Measurements from ENCODE around the gene EXOC4. TPM values are rescaled to one million over a fixed set of nuclear protein-coding genes. Genes with fewer than 3 reads are reported as not detected.

The EXOC4 gene
- total RNA-seq, 3 donors from 2014 or later: 23.9 to 30.4 (median 26.0) TPM

GRCh38 chr7:133735222-133735621 lies 482.3 kb downstream of the EXOC4 start:
- H3K27me3 Mint-ChIP-seq (ENCODE audit: low read depth): no peaks in the 10 kb centered on the region
- ATAC-seq: no peak
- H3K36me3 Mint-ChIP-seq (ENCODE audit: insufficient read depth): peaks cover 17% of the 10 kb centered on the region
- no peak for DNase-seq
- no peak overlapping the region for H3K4me3 Mint-ChIP-seq
- no peaks in the 10 kb centered on the region for H3K9me3 Mint-ChIP-seq
- peaks cover 1% of the 10 kb centered on the region for H3K4me1 Mint-ChIP-seq (ENCODE audit: low read depth)

- ATAC-seq (no peak), DNase-seq (no peak)
- no peak overlapping the region for H3K4me3 Mint-ChIP-seq
- peaks cover 1% of the 10 kb centered on the region for H3K4me1 Mint-ChIP-seq (ENCODE audit: low read depth)
- peaks cover 8% of the 10 kb centered on the region for H3K36me3 Mint-ChIP-seq (ENCODE audit: insufficient read depth)
- no peaks in the 10 kb centered on the region for H3K9me3 Mint-ChIP-seq
- no peaks in the 10 kb centered on the region for H3K27me3 Mint-ChIP-seq (ENCODE audit: low read depth)
Observed at GRCh38 chr7:133739817-133740216, 486.9 kb downstream of the EXOC4 start.

DNA sequence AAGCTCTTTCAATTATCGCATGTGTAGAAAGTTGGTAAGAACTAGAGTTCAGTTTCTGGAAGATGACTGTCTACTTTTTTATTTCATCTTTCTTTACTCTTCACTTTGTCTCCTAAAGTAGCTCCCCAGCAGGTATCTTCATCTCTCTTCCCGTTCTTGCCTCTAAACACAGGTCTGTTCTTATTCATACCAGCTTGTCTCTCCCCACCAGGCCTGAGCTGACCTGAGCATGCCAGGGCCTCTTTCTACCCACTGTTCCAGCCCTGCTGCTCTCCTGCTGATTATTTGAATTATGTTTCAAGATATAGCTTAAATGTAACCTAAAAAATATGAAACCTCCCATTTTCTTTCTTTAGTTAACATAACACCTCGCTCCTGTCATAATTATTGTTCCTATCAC lies 488.2 kb downstream of the EXOC4 start:
- H3K36me3 Mint-ChIP-seq (ENCODE audit: insufficient read depth): peaks cover 5% of the 10 kb centered on the region
- H3K4me3 Mint-ChIP-seq: no peak overlapping the region
- no peaks in the 10 kb centered on the region for H3K4me1 Mint-ChIP-seq (ENCODE audit: low read depth)
- no peaks in the 10 kb centered on the region for H3K27me3 Mint-ChIP-seq (ENCODE audit: low read depth)
- DNase-seq (no peak), ATAC-seq (no peak)
- H3K9me3 Mint-ChIP-seq: no peaks in the 10 kb centered on the region

- Mint-ChIP-seq H3K4me1 (ENCODE audit: low read depth) (no peaks in the 10 kb centered on the region), H3K27me3 (ENCODE audit: low read depth) (no peaks in the 10 kb centered on the region), H3K36me3 (ENCODE audit: insufficient read depth) (peaks cover 5% of the 10 kb centered on the region), H3K9me3 (no peaks in the 10 kb centered on the region), H3K4me3 (no peak overlapping the region)
- DNase-seq: no peak
- no peak for ATAC-seq
Observed at GRCh38 chr7:133741703-133742102, 488.8 kb downstream of the EXOC4 start.

GRCh38 chr7:133742709-133743538 lies 490.0 kb downstream of the EXOC4 start:
- H3K9me3 Mint-ChIP-seq: no peaks in the 10 kb centered on the region
- peaks cover 5% of the 10 kb centered on the region for H3K36me3 Mint-ChIP-seq (ENCODE audit: insufficient read depth)
- no peaks in the 10 kb centered on the region for H3K27me3 Mint-ChIP-seq (ENCODE audit: low read depth)
- ATAC-seq (no peak), DNase-seq (no peak)
- no peak overlapping the region for H3K4me3 Mint-ChIP-seq
- no peaks in the 10 kb centered on the region for H3K4me1 Mint-ChIP-seq (ENCODE audit: low read depth)

DNA sequence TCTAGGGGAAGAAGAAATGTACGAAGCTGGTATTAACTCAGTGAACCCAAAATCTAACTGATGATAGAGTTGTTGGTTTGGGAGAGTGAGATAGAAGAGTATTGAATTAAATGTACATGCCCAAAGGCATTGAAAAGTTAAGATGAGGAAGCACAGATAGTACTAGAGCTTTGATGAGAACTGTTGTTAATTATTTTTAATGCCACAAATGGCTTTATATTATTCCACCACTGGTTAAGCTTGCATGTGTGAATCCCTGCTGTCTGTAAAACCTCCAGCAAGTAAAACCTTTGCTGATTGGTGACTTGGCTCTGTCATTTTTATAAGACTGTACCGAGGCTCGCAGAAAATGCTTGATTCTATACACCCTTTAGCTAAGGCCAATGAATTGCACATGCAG lies 491.6 kb downstream of the EXOC4 start:
- H3K27me3 Mint-ChIP-seq (ENCODE audit: low read depth): no peaks in the 10 kb centered on the region
- ATAC-seq (no peak), DNase-seq (no peak)
- peaks cover 2% of the 10 kb centered on the region for H3K36me3 Mint-ChIP-seq (ENCODE audit: insufficient read depth)
- H3K4me1 Mint-ChIP-seq (ENCODE audit: low read depth): no peaks in the 10 kb centered on the region
- H3K9me3 Mint-ChIP-seq: no peaks in the 10 kb centered on the region
- no peak overlapping the region for H3K4me3 Mint-ChIP-seq

- H3K4me3 Mint-ChIP-seq: no peak overlapping the region
- H3K4me1 Mint-ChIP-seq (ENCODE audit: low read depth): no peaks in the 10 kb centered on the region
- ATAC-seq (no peak), DNase-seq (no peak)
- no peaks in the 10 kb centered on the region for H3K27me3 Mint-ChIP-seq (ENCODE audit: low read depth)
- H3K9me3 Mint-ChIP-seq: no peaks in the 10 kb centered on the region
- no peaks in the 10 kb centered on the region for H3K36me3 Mint-ChIP-seq (ENCODE audit: insufficient read depth)
Observed at GRCh38 chr7:133746305-133746704, 493.4 kb downstream of the EXOC4 start.

GRCh38 chr7:133746847-133747246 lies 494.0 kb downstream of the EXOC4 start:
- Mint-ChIP-seq H3K4me1 (ENCODE audit: low read depth) (no peaks in the 10 kb centered on the region), H3K9me3 (no peaks in the 10 kb centered on the region), H3K36me3 (ENCODE audit: insufficient read depth) (no peaks in the 10 kb centered on the region), H3K4me3 (no peak overlapping the region), H3K27me3 (ENCODE audit: low read depth) (no peaks in the 10 kb centered on the region)
- ATAC-seq (no peak), DNase-seq (no peak)

GRCh38 chr7:133748443-133749407 lies 495.8 kb downstream of the EXOC4 start:
- DNase-seq: no peak
- Mint-ChIP-seq H3K27me3 (ENCODE audit: low read depth) (no peaks in the 10 kb centered on the region), H3K4me1 (ENCODE audit: low read depth) (no peaks in the 10 kb centered on the region), H3K36me3 (ENCODE audit: insufficient read depth) (peaks cover 2% of the 10 kb centered on the region), H3K4me3 (no peak overlapping the region), H3K9me3 (no peaks in the 10 kb centered on the region)
- ATAC-seq: no peak

DNA sequence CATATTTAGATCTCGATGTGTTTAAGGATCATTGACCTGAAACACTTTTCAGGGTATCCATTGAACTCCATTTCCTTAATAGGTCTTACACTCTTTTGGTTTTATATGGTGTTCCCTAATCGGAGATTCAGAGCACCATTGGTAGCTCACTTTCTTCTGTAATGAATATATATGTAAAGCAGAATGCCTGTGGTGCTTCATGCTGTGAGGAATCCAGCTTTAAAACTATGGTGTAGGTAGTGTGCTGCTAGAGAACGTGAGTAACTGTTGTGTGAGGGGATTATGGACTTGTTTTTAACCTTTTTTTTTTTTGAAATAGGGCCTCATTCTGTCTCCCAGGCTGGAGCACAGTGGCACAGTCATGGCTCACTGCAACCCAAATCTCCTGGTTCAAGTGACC lies 497.4 kb downstream of the EXOC4 start:
- Mint-ChIP-seq H3K9me3 (no peaks in the 10 kb centered on the region), H3K4me3 (no peak overlapping the region), H3K27me3 (ENCODE audit: low read depth) (no peaks in the 10 kb centered on the region), H3K36me3 (ENCODE audit: insufficient read depth) (peaks cover 2% of the 10 kb centered on the region), H3K4me1 (ENCODE audit: low read depth) (no peaks in the 10 kb centered on the region)
- DNase-seq (no peak), ATAC-seq (no peak)

- peaks cover 4% of the 10 kb centered on the region for H3K36me3 Mint-ChIP-seq (ENCODE audit: insufficient read depth)
- DNase-seq (no peak), ATAC-seq (no peak)
- no peaks in the 10 kb centered on the region for H3K27me3 Mint-ChIP-seq (ENCODE audit: low read depth)
- H3K4me3 Mint-ChIP-seq: no peak overlapping the region
- no peaks in the 10 kb centered on the region for H3K9me3 Mint-ChIP-seq
- H3K4me1 Mint-ChIP-seq (ENCODE audit: low read depth): no peaks in the 10 kb centered on the region
Observed at GRCh38 chr7:133751079-133751478, 498.2 kb downstream of the EXOC4 start.

DNA sequence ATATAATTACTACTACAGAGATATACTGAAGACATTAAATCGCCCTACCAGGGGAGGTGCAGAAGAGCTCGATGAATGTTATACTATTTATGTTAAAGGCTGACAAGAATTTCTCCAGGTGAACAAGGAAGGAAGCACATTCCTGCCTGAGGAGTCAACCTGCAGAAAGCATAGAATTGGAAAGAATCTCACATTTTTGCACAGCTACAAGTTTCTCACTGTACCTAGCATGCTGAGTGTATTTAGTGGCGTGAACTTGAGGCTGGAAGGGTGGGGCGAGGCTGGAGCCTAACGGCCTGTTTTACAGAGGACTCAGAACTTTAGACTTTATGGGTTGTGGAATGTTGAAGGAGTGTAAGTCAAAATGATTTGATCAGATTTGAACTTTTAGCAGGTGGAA lies 500.6 kb downstream of the EXOC4 start:
- H3K9me3 Mint-ChIP-seq: no peaks in the 10 kb centered on the region

GRCh38 chr7:133754708-133755107 lies 501.8 kb downstream of the EXOC4 start:
- peaks cover 8% of the 10 kb centered on the region for H3K36me3 Mint-ChIP-seq (ENCODE audit: insufficient read depth)
- no peak for ATAC-seq
- no peaks in the 10 kb centered on the region for H3K9me3 Mint-ChIP-seq
- H3K4me1 Mint-ChIP-seq (ENCODE audit: low read depth): no peaks in the 10 kb centered on the region
- no peak for DNase-seq
- no peak overlapping the region for H3K4me3 Mint-ChIP-seq
- no peaks in the 10 kb centered on the region for H3K27me3 Mint-ChIP-seq (ENCODE audit: low read depth)

More for the DNA sequence above, 500.6 kb downstream of the EXOC4 start:
- no peak for ATAC-seq
- Mint-ChIP-seq H3K4me3 (no peak overlapping the region), H3K27me3 (ENCODE audit: low read depth) (no peaks in the 10 kb centered on the region), H3K36me3 (ENCODE audit: insufficient read depth) (peaks cover 8% of the 10 kb centered on the region), H3K4me1 (ENCODE audit: low read depth) (no peaks in the 10 kb centered on the region)
- DNase-seq: no peak

GRCh38 chr7:133755901-133756300 lies 503.0 kb downstream of the EXOC4 start:
- H3K27me3 Mint-ChIP-seq (ENCODE audit: low read depth): no peaks in the 10 kb centered on the region
- H3K36me3 Mint-ChIP-seq (ENCODE audit: insufficient read depth): peaks cover 8% of the 10 kb centered on the region
- H3K4me1 Mint-ChIP-seq (ENCODE audit: low read depth): no peaks in the 10 kb centered on the region
- no peak overlapping the region for H3K4me3 Mint-ChIP-seq
- no peak for DNase-seq
- no peaks in the 10 kb centered on the region for H3K9me3 Mint-ChIP-seq
- ATAC-seq: no peak

Measured in activated T-cell treated with anti-CD3 and anti-CD28 coated beads, Interleukin-2, amount 50 U/mL, for 4 hours (primary cell).